Neutrophil (primary cell): Measurements from ENCODE around the gene FEZ2.

ENCODE experiments used
- H3K27ac ChIP-seq: fragments of 200-600 bp; sonication (generic); 2 replicates; pipeline ENCODE4 v1.5.1; 2016; ENCODE audit warnings: mild to moderate bottlenecking, moderate library complexity
- H3K27me3 ChIP-seq: fragments of 200-600 bp; sonication (generic); 2 replicates; pipeline ENCODE4 v1.6.0; 2016; ENCODE audit warnings: mild to moderate bottlenecking
- H3K36me3 ChIP-seq: fragments of 200-600 bp; sonication (generic); 2 replicates; pipeline ENCODE4 v1.5.1; 2017
- H3K4me1 ChIP-seq, 2 experiments: fragments of 200-600 bp in 1 of 2; sonication (generic) in 1 of 2; 1 replicate in 1 of 2; 2 replicates in 1 of 2; pipeline versions ENCODE4 v1.5.1 to v1.6.1; 2013 to 2016; ENCODE audit warnings: low read depth in 1 of 2, low read length in 1 of 2, mild to moderate bottlenecking in 1 of 2, moderate library complexity in 1 of 2; ENCODE audit not compliant: control insufficient read depth in 1 of 2, insufficient read depth in 1 of 2
- H3K4me3 ChIP-seq, 2 experiments: fragments of 200-600 bp in 1 of 2; sonication (generic) in 1 of 2; 1 replicate in 1 of 2; 2 replicates in 1 of 2; pipeline ENCODE4 v1.5.1; 2013 to 2016; ENCODE audit warnings: low read depth in 1 of 2, low read length in 1 of 2, mild to moderate bottlenecking in 1 of 2, moderate library complexity in 1 of 2
- H3K9me3 ChIP-seq: fragments of 200-600 bp; sonication (generic); 2 replicates; pipeline ENCODE4 v1.5.1; 2016
- TF ChIP-seq, protein P1 (sequence below): fragments of 200-600 bp; sonication (generic); IDR thresholded peaks from 2 replicates; pipeline ENCODE4 v1.5.1; 2016; ENCODE audit warnings: antibody characterized with exemption

The FEZ2 gene

DNA sequence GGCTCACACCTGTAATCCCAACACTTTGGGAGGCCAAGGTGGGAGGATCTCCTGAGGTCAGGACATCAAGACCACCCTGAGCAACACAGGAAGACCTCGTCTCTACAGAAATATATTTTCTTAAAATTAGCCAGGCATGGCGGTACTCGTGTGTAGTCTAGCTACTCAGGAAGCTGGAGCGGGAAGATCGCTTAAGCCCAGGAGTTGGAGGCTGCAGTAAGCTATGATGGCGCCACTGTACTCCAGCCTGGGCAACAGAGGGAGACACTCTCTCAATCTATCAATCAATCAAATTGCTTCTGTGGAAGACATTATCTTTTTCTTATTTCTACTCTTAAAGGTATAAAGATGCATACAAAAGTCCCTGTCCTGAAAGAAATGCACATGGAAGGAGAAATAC, 11.3 kb downstream of the FEZ2 start:
- H3K27me3 ChIP-seq, result no peaks in the 10 kb centered on the region
- H3K4me1 ChIP-seq, result peaks cover 25 to 26% of the 10 kb centered on the region in 2 experiments
- no peak overlapping the region for H3K4me3 ChIP-seq
- TF ChIP-seq, protein P1, sequence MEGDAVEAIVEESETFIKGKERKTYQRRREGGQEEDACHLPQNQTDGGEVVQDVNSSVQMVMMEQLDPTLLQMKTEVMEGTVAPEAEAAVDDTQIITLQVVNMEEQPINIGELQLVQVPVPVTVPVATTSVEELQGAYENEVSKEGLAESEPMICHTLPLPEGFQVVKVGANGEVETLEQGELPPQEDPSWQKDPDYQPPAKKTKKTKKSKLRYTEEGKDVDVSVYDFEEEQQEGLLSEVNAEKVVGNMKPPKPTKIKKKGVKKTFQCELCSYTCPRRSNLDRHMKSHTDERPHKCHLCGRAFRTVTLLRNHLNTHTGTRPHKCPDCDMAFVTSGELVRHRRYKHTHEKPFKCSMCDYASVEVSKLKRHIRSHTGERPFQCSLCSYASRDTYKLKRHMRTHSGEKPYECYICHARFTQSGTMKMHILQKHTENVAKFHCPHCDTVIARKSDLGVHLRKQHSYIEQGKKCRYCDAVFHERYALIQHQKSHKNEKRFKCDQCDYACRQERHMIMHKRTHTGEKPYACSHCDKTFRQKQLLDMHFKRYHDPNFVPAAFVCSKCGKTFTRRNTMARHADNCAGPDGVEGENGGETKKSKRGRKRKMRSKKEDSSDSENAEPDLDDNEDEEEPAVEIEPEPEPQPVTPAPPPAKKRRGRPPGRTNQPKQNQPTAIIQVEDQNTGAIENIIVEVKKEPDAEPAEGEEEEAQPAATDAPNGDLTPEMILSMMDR, result no peak
- H3K9me3 ChIP-seq, result no peaks in the 10 kb centered on the region
- H3K27ac ChIP-seq, result no peak overlapping the region
- peaks cover 44% of the 10 kb centered on the region for H3K36me3 ChIP-seq

DNA sequence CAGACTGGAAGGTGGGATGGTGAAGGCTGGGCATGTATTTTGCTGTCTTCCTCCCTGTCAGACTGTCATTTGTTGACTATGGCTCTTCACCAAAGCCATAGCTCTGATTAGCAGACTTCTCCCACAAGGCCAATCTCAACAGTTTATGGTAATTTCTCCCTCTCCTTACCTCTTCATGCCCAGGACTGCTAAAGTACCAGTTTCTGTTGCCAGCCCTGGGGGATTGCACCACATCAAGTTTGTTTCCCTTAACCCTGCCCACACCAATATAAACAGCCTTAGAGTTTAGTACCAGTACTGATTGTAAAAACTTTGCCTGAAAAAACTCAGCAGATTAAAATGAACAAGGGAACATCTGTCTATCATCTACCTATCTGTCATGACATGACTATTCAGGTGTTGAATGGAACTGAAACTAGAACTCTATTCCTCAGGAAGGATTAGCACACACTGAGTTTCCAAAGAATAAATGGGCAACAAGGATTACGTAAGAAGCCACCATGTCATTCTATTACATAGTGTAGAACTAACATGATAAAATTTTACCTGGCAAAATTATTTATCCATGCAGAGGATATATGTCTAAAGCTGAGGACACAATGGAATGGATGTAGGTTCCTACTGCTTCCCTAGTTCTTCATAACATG, 13.7 kb downstream of the FEZ2 start:
- H3K4me1 ChIP-seq, result peaks cover 25 to 26% of the 10 kb centered on the region in 2 experiments
- no peak overlapping the region for H3K4me3 ChIP-seq
- H3K36me3 ChIP-seq, result peaks cover 52% of the 10 kb centered on the region
- TF ChIP-seq, protein P1, result no peak
- H3K9me3 ChIP-seq, result no peaks in the 10 kb centered on the region
- no peaks in the 10 kb centered on the region for H3K27me3 ChIP-seq
- H3K27ac ChIP-seq, result peak overlapping the region; percentile 76

DNA sequence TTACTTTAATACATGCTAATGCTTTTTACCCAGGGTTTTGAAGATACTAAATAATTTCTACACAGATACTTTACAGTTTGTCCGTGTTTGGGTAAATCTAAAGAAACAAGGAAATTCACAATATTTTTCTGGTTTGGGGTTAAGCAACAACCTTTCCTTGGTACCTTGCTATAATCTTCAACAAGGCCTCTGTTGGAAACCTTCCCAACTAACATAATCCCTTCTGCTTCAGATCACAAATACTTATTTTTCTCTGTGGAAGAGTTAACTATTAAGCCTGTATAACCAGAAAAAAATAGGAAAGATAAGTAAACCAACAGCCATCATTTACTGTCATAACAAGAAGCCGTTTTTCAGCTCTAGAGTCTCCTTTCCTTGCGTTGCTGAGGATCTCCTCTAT, 15.0 kb downstream of the FEZ2 start:
- Histone ChIP-seq H3K36me3 (peaks cover 54% of the 10 kb centered on the region), H3K4me3 (no peak overlapping the region), H3K9me3 (no peaks in the 10 kb centered on the region), H3K27ac (peak overlapping the region; percentile 5), H3K27me3 (no peaks in the 10 kb centered on the region), H3K4me1 (peaks cover 25 to 26% of the 10 kb centered on the region in 2 experiments)
- TF ChIP-seq, protein P1, result no peak

DNA sequence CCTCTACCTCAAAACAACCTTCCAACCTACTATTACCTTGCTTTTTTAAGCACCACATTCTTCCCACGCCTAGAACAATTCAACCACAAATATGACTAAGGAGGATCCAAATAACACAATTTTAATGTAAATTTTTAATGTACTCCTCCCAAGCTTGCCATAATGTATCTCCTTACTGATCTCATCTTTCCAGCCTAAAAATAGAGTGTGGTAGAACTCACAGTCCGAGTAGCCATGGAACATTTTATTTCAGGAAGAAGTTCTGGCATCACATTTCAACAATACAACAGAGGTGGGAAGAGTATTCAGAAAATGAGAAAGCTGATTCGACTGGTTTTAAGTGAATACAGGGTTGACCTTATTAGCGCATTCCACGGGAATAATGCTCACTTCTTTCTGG, 15.4 kb downstream of the FEZ2 start:
- H3K9me3 ChIP-seq, result no peaks in the 10 kb centered on the region
- no peak overlapping the region for H3K4me3 ChIP-seq
- peak overlapping the region; percentile 5 for H3K27ac ChIP-seq
- peaks cover 54% of the 10 kb centered on the region for H3K36me3 ChIP-seq
- peaks cover 25 to 26% of the 10 kb centered on the region in 2 experiments for H3K4me1 ChIP-seq
- H3K27me3 ChIP-seq, result no peaks in the 10 kb centered on the region
- TF ChIP-seq, protein P1, result no peak

DNA sequence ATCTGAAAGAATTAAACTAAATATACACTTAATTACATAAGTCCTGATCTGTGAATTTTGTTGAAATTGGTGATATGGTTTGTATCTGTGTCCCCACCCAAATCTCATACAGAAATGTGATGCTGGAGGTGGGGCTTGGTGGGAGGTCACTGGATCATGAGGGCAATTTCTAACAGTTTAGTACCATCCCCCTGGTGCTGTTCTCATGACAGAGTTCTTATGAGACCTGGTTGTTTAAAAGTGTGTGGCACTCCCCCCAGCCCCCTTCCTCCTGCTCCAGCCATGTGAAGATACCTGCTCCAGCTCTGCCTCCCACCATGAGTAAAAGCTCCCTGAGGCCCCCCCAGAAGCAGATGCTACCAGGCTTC, 18.7 kb downstream of the FEZ2 start:
- H3K36me3 ChIP-seq, result peaks cover 71% of the 10 kb centered on the region
- H3K27ac ChIP-seq, result no peak overlapping the region
- no peak overlapping the region for H3K4me3 ChIP-seq
- H3K27me3 ChIP-seq, result no peaks in the 10 kb centered on the region
- H3K9me3 ChIP-seq, result no peaks in the 10 kb centered on the region
- peaks cover 19 to 23% of the 10 kb centered on the region in 2 experiments for H3K4me1 ChIP-seq
- TF ChIP-seq, protein P1, result no peak
